H1 (cell line): Measurements from ENCODE around the gene EEF1AKMT3. TPM values are rescaled to one million over a fixed set of nuclear protein-coding genes. Genes with fewer than 3 reads are reported as not detected.

Experiments used
- CTCF ChIA-PET: fragments of 300-600 bp; sonication (Branson Sonifier 250); formaldehyde crosslinking; loops from one replicate; lab custom pipeline; 2021; ENCODE audit not compliant: partially characterized antibody; lab: Charles Lee
- POLR2A ChIA-PET: fragments of 300-600 bp; sonication (Branson Sonifier 250); formaldehyde crosslinking; loops from one replicate; lab custom pipeline; 2021; ENCODE audit warnings: inconsistent platforms; ENCODE audit not compliant: partially characterized antibody; lab: Charles Lee
- DNase-seq, 2 experiments: peaks; one replicate each; pipeline versions ENCODE4 v3.0.0 to v3.0.0-alpha.2; 2010 to 2022; ENCODE audit warnings: low spot score in 2 of 2, low read depth in 1 of 2, mixed read lengths in 1 of 2
- FAIRE-seq: peaks from 2 replicates; lab custom pipeline; 2011; peaks lifted over from hg19 to GRCh38; lab: Jason Lieb, UNC
- H2AFZ ChIP-seq: 2 replicates; pipeline ENCODE4 v1.8.1; 2012; ENCODE audit warnings: low read length, inconsistent platforms
- H2AK5ac ChIP-seq: 2 replicates; pipeline ENCODE4 v1.6.1; 2013; ENCODE audit warnings: low read depth, low read length
- H2BK120ac ChIP-seq: replicated peaks from 2 replicates; pipeline ENCODE3; 2013; ENCODE audit warnings: low read depth, low read length, inconsistent platforms
- H2BK12ac ChIP-seq: 2 replicates; pipeline ENCODE4 v1.6.1; 2013; ENCODE audit warnings: low read depth, low read length
- H2BK15ac ChIP-seq: 2 replicates; pipeline ENCODE4 v1.6.1; 2013; ENCODE audit warnings: low read length
- H2BK20ac ChIP-seq: 2 replicates; pipeline ENCODE4 v1.6.1; 2013; ENCODE audit warnings: low read length
- H2BK5ac ChIP-seq: 2 replicates; pipeline ENCODE4 v1.6.1; 2013; ENCODE audit warnings: low read depth, low read length
- H3K14ac ChIP-seq: 2 replicates; pipeline ENCODE4 v1.6.1; 2013; ENCODE audit warnings: inconsistent platforms; ENCODE audit not compliant: insufficient read length
- H3K18ac ChIP-seq: 2 replicates; pipeline ENCODE4 v1.6.1; 2013; ENCODE audit warnings: low read length; ENCODE audit errors: extremely low read depth
- H3K23ac ChIP-seq: 2 replicates; pipeline ENCODE4 v1.6.1; 2013; ENCODE audit warnings: inconsistent platforms; ENCODE audit not compliant: insufficient read length
- H3K23me2 ChIP-seq: 2 replicates; pipeline ENCODE4 v1.6.1; 2013; ENCODE audit warnings: low read depth, low read length
- H3K27ac ChIP-seq: 2 replicates; pipeline ENCODE4 v1.6.1; 2011; ENCODE audit warnings: low read depth, low read length, inconsistent platforms
- H3K27me3 ChIP-seq, 4 experiments: replicated peaks in 1 of 4; 1 replicate in 1 of 4; 2 replicates in 3 of 4; pipeline versions ENCODE4 v1.6.1 to v1.8.1; 2011 to 2013; ENCODE audit warnings: low read length in 3 of 4, mild to moderate bottlenecking in 3 of 4, inconsistent platforms in 2 of 4, mixed read lengths in 2 of 4, moderate library complexity in 1 of 4; ENCODE audit not compliant: control insufficient read depth in 3 of 4, insufficient read depth in 3 of 4; ENCODE audit errors: extremely low read depth in 1 of 4
- H3K36me3 ChIP-seq, 4 experiments: 2 replicates each; pipeline versions ENCODE4 v1.6.1 to v1.8.1; 2011 to 2013; ENCODE audit warnings: mild to moderate bottlenecking in 4 of 4, low read length in 3 of 4, moderate library complexity in 2 of 4, control low read depth in 1 of 4, inconsistent platforms in 1 of 4; ENCODE audit not compliant: insufficient read depth in 4 of 4, control insufficient read depth in 2 of 4
- H3K4ac ChIP-seq: replicated peaks from 2 replicates; pipeline ENCODE3; 2013; ENCODE audit warnings: low read length, low read depth, mixed read lengths, inconsistent platforms; ENCODE audit not compliant: insufficient read length
- H3K4me1 ChIP-seq, 4 experiments: replicated peaks in 1 of 4; 1 replicate in 1 of 4; 2 replicates in 3 of 4; pipeline versions ENCODE4 v1.6.1 to v1.8.1; 2011 to 2013; ENCODE audit warnings: low read length in 3 of 4, inconsistent platforms in 2 of 4, mixed read lengths in 1 of 4; ENCODE audit not compliant: insufficient read depth in 4 of 4, control insufficient read depth in 3 of 4
- H3K4me2 ChIP-seq, 2 experiments: 2 replicates each; pipeline versions ENCODE4 v1.6.1 to v1.8.1; 2011 to 2013; ENCODE audit warnings: low read depth in 2 of 2, low read length in 2 of 2, control low read depth in 1 of 2, inconsistent platforms in 1 of 2, mild to moderate bottlenecking in 1 of 2; ENCODE audit not compliant: insufficient read depth in 1 of 2
- H3K4me3 ChIP-seq, 4 experiments: fragments of 200-600, 300-600 bp in 1 of 4; sonication (generic), shearing (Covaris generic), sonication (Bioruptor Twin) in 1 of 4; 2 replicates each; pipeline versions ENCODE4 v1.5.1 to v1.8.1; 2011 to 2016; ENCODE audit warnings: low read length in 4 of 4, low read depth in 3 of 4, control low read depth in 2 of 4, inconsistent platforms in 2 of 4, mild to moderate bottlenecking in 2 of 4, mixed read lengths in 1 of 4, moderate library complexity in 1 of 4; ENCODE audit not compliant: insufficient read depth in 2 of 4; ENCODE audit errors: extremely low read depth in 1 of 4
- H3K56ac ChIP-seq: replicated peaks from 2 replicates; pipeline ENCODE3; 2013; ENCODE audit warnings: low read depth, mild to moderate bottlenecking, mixed read lengths, low read length, inconsistent platforms; ENCODE audit not compliant: insufficient read length
- H3K79me1 ChIP-seq: 2 replicates; pipeline ENCODE4 v1.6.1; 2013; ENCODE audit warnings: low read depth, low read length, control low read depth
- H3K79me2 ChIP-seq, 2 experiments: 2 replicates each; pipeline versions ENCODE4 v1.6.1 to v1.8.1; 2012 to 2013; ENCODE audit warnings: low read length in 2 of 2, mild to moderate bottlenecking in 2 of 2, inconsistent platforms in 1 of 2; ENCODE audit not compliant: insufficient read depth in 2 of 2, control insufficient read depth in 1 of 2
- H3K9ac ChIP-seq, 4 experiments: replicated peaks in 1 of 4; 1 replicate in 1 of 4; 2 replicates in 3 of 4; pipeline versions ENCODE4 v1.6.1 to v1.8.1; 2011 to 2013; ENCODE audit warnings: low read depth in 3 of 4, low read length in 3 of 4, control low read depth in 2 of 4, mild to moderate bottlenecking in 2 of 4, moderate library complexity in 2 of 4, inconsistent platforms in 1 of 4; ENCODE audit errors: extremely low read depth in 1 of 4
- H3K9me3 ChIP-seq, 2 experiments: 2 replicates each; pipeline versions ENCODE4 v1.6.1 to v1.8.1; 2012 to 2013; ENCODE audit warnings: mild to moderate bottlenecking in 2 of 2, moderate library complexity in 2 of 2, control low read depth in 1 of 2, inconsistent platforms in 1 of 2, low read depth in 1 of 2, low read length in 1 of 2, mixed read lengths in 1 of 2; ENCODE audit not compliant: insufficient read depth in 2 of 2
- H4K20me1 ChIP-seq, 2 experiments: replicated peaks in 1 of 2; 2 replicates each; pipeline versions ENCODE3 to v1.8.1; 2011 to 2013; ENCODE audit warnings: inconsistent platforms in 2 of 2, low read length in 2 of 2, mild to moderate bottlenecking in 1 of 2; ENCODE audit not compliant: insufficient read depth in 2 of 2, control insufficient read depth in 1 of 2
- H4K5ac ChIP-seq: 2 replicates; pipeline ENCODE4 v1.6.1; 2013; ENCODE audit warnings: low read length, low read depth, mixed read lengths, inconsistent platforms; ENCODE audit not compliant: insufficient read length
- H4K8ac ChIP-seq: 2 replicates; pipeline ENCODE4 v1.8.0; 2013; ENCODE audit warnings: mild to moderate bottlenecking, moderate library complexity, low read length, inconsistent platforms; ENCODE audit not compliant: insufficient read depth; ENCODE audit errors: extremely low read depth
- H4K91ac ChIP-seq: replicated peaks from 2 replicates; pipeline ENCODE3; 2013; ENCODE audit warnings: low read length, mixed read lengths, inconsistent platforms; ENCODE audit not compliant: insufficient read length
- ATF2 ChIP-seq: IDR thresholded peaks from 2 replicates; pipeline ENCODE4 v1.6.1; 2012; ENCODE audit warnings: low read length, inconsistent platforms
- BACH1 ChIP-seq: IDR thresholded peaks from 2 replicates; pipeline ENCODE4 v1.6.1; 2012; ENCODE audit warnings: low read length, improper control_type of control experiment
- CBX8 ChIP-seq: fragments of 300-800, 300-1000 bp; sonication (generic); IDR thresholded peaks from 2 replicates; pipeline ENCODE4 v1.7.1; 2016; ENCODE audit warnings: low read depth, low read length, borderline replicate concordance
- CTBP2 ChIP-seq: IDR thresholded peaks from 2 replicates; pipeline ENCODE4 v1.7.0; 2011; ENCODE audit warnings: borderline replicate concordance, mild to moderate bottlenecking, moderate library complexity, mixed read lengths, low read length; ENCODE audit not compliant: insufficient read depth, insufficient read length
- GTF2F1 ChIP-seq: IDR thresholded peaks from 2 replicates; pipeline ENCODE4 v1.6.1; 2012; ENCODE audit warnings: low read depth, low read length, improper control_type of control experiment, borderline replicate concordance
- JUN ChIP-seq: IDR thresholded peaks from 2 replicates; pipeline ENCODE4 v1.6.1; 2011; ENCODE audit warnings: low read depth, mild to moderate bottlenecking, improper control_type of control experiment, low read length
- KDM5A ChIP-seq: fragments of 200-600 bp; IDR thresholded peaks from 2 replicates; pipeline ENCODE4 v1.7.1; 2012; ENCODE audit warnings: mild to moderate bottlenecking, low read length, inconsistent platforms, mixed read lengths
- POLR2A ChIP-seq, 2 experiments: IDR thresholded peaks; 1 replicate in 1 of 2; 2 replicates in 1 of 2; pipeline ENCODE4 v1.6.1; 2011; ENCODE audit warnings: low read depth in 2 of 2, low read length in 2 of 2, mild to moderate bottlenecking in 2 of 2; ENCODE audit errors: control extremely low read depth in 1 of 2
- RAD21 ChIP-seq, 2 experiments: IDR thresholded peaks in 1 of 2; conservative IDR thresholded peaks in 1 of 2; 2 replicates each; pipeline ENCODE4 v1.6.1; 2011; ENCODE audit warnings: low read depth in 2 of 2, low read length in 2 of 2, improper control_type of control experiment in 1 of 2, inconsistent platforms in 1 of 2, mild to moderate bottlenecking in 1 of 2, moderate library complexity in 1 of 2
- TEAD4 ChIP-seq: IDR thresholded peaks from 2 replicates; pipeline ENCODE4 v1.6.1; 2012; ENCODE audit warnings: low read depth, low read length, inconsistent platforms, mixed read lengths
- USF2 ChIP-seq: IDR thresholded peaks from 2 replicates; pipeline ENCODE4 v1.6.1; 2011; ENCODE audit warnings: low read length, improper control_type of control experiment
- WGBS, 2 experiments: shearing (Covaris generic) in 1 of 2; methylation state at CpG; one replicate each; pipeline versions ENCODE4 v1.1.6 to v1.1.7; 2013 to 2015; ENCODE audit warnings: low lambda C conversion rate in 2 of 2, mixed read lengths in 2 of 2, inconsistent platforms in 1 of 2, low coverage in 1 of 2, missing lambda C conversion rate in 1 of 2; ENCODE audit not compliant: insufficient replicate concordance in 2 of 2, insufficient coverage in 1 of 2, insufficient read length in 1 of 2; ENCODE audit errors: extremely low coverage in 1 of 2, missing lambda C conversion rate in 1 of 2; 5-methylcytosine and 5-hydroxymethylcytosine counted together
- polyA plus RNA-seq, 7 experiments: library from polyadenylated mRNA; depleted of rRNA in 3 of 7; stranded (reverse) in 5 of 7; unstranded in 2 of 7; fragments of >200 nt in 5 of 7; fragments of 200-250 nt in 2 of 7; gene quantifications; 1 replicate in 5 of 7; 2 replicates in 1 of 7; 4 replicates in 1 of 7; pipeline versions ENCODE4 v1.2.1 to v1.2.3, GENCODE V29; 2011 to 2013; ENCODE audit warnings: missing spikeins in 2 of 7, mixed read lengths in 2 of 7
- total RNA-seq: library from RNA; stranded (reverse); fragmentation: NEBNext Ultra II Directional; extraction: Animal tissue kit (Norgen Biotek cat#: 25700); gene quantifications from 2 replicates; pipeline ENCODE4 v1.2.1, GENCODE V29; 2021

The EEF1AKMT3 gene
- total and polyA plus RNA-seq, 2 of the 8 experiments (the other 6 are each of a cell fraction or from before 2014, with no cell fraction given) = 3.1 to 4.4 TPM

GRCh38 chr12:57782243-57782607 lies 9.8 kb downstream of the EEF1AKMT3 start:
- Histone ChIP-seq H3K4me2 (no peak overlapping the region; a peak in 1 of 4 replicates), H2BK5ac (no peak overlapping the region), H2BK12ac (no peak overlapping the region), H3K27ac (no peak overlapping the region), H3K4me1 (no peaks in the 10 kb centered on the region), H2BK120ac (no peak overlapping the region), H2AK5ac (no peak overlapping the region), H2BK20ac (no peak overlapping the region), H3K4ac (no peak overlapping the region), H3K27me3 (no peaks in the 10 kb centered on the region), H3K79me2 (peaks cover 0 to 16% of the 10 kb centered on the region in 2 experiments; a peak in 2 of 4 replicates), H3K4me3 (peak overlapping the region in 1 of 4 experiments; percentile 99; a peak in 3 of 8 replicates), H3K14ac (no peak overlapping the region), H3K56ac (no peak overlapping the region), H4K91ac (no peak overlapping the region), H3K23me2 (peaks cover 2% of the 10 kb centered on the region; the same call in 1 of the 2 replicates), H4K20me1 (peaks cover 0 to 2% of the 10 kb centered on the region in 2 experiments), H4K5ac (no peak overlapping the region), H3K9me3 (no peaks in the 10 kb centered on the region), H3K9ac (no peak overlapping the region), H2AFZ (no peak overlapping the region), H3K36me3 (peaks cover 4 to 23% (median 13%) of the 10 kb centered on the region in 4 experiments; a peak in 7 of 8 replicates), H3K79me1 (no peaks in the 10 kb centered on the region), H3K18ac (no peak overlapping the region), H4K8ac (no peak overlapping the region), H3K23ac (no peak overlapping the region), H2BK15ac (no peak overlapping the region)
- DNase-seq (no peak), FAIRE-seq (no peak)
- CTCF ChIA-PET = interaction anchor here (0.9 to 4.7 kb wide), 13 partner anchors 11 to 202 kb away, joined by 3 to 28 read pairs (median 5); partner anchors contain the start of gene CYP27B1
- 36% methylated on average over 4 of the region's 4 CpGs; no CpG with 5 or more reads in 1 of the 2 experiments for WGBS, 2 experiments
- POLR2A ChIA-PET = interaction anchor here (1.3 to 2.8 kb wide), 6 partner anchors 10 to 64 kb away, joined by 4 to 22 read pairs (median 8); partner anchors contain the start of genes CTDSP2, CYP27B1, EEF1AKMT3 and METTL1
- no peak for TF ChIP-seq TEAD4
- no peak for TF ChIP-seq RAD21 (IDR thresholded peaks at IDR 0.05 in 1 of 2, conservative IDR thresholded peaks at IDR 0.05 in 1 of 2; ENCODE audit: low read depth in 2 of 2, low read length in 2 of 2)
- TF ChIP-seq KDM5A = no peak
- no peak; the same call in 1 of the 2 replicates for TF ChIP-seq JUN
- TF ChIP-seq GTF2F1 = no peak
- TF ChIP-seq USF2 = no peak
- TF ChIP-seq ATF2 = no peak
- TF ChIP-seq CBX8 = no peak
- TF ChIP-seq BACH1 = no peak
- no peak for TF ChIP-seq CTBP2
- TF ChIP-seq POLR2A (IDR thresholded peaks at IDR 0.05; ENCODE audit: control extremely low read depth in 1 of 2, low read depth in 2 of 2, low read length in 2 of 2) = no peak
